GM06990 (cell line): ENCODE measurements around the gene MTUS2.

ENCODE experiments used
- DNase-seq: peaks from one replicate; pipeline ENCODE4 v3.0.0-alpha.2; 2011; ENCODE audit not compliant: insufficient read length; ENCODE audit errors: extremely low read depth
- H3K27me3 ChIP-seq: replicated peaks from 2 replicates; pipeline ENCODE4 v1.6.0; 2011; ENCODE audit warnings: low read length; ENCODE audit not compliant: control insufficient read depth, insufficient read depth
- H3K36me3 ChIP-seq: 2 replicates; pipeline ENCODE4 v1.5.1; 2011; ENCODE audit warnings: low read length; ENCODE audit not compliant: control insufficient read depth, insufficient read depth
- H3K4me3 ChIP-seq: replicated peaks from 2 replicates; pipeline ENCODE4 v1.5.1; 2011; ENCODE audit warnings: low read depth, mild to moderate bottlenecking, control low read depth, low read length
- TF ChIP-seq, protein P1 (sequence below): IDR thresholded peaks from 2 replicates; pipeline ENCODE4 v1.5.1; 2011; ENCODE audit warnings: low read length, control low read depth, mild to moderate bottlenecking, inconsistent platforms; ENCODE audit not compliant: insufficient read depth, poor library complexity, severe bottlenecking

MTUS2 gene

DNA sequence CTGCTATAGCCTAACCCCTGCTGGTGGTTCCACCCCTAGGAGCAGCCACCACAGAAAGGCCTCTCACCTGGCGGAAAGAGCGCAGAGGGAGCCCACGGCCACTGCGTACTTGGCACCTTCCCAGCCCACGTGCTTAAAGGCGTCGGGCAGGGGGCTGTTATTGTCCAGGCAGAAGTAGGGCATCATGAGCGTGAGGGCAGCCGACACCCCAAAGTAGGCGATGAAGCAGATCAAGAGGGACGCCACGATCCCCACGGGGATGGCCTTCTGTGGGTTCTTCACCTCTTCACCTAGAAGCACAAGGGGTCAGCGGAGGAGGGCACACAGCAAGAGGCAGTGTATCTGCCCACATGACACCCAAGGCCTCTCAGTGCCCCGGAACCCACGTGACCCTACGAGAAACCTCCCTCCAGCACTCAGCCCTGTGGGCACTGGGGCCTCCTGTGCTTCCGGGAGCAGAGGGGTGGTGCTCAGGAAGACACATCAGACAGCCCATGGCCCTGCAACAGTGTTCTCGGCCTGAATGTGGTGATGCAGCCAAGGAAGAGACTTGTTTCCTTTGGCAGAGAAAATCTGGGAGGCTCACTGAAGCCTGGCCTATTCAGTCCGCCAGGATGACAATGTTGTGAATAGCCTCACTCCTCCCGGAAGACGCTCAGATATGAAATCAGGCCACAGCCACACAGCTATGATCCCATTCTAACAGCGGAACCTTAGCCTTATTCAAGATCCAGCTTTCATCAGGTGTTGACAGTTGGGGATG, 703.2 kb downstream of the MTUS2 start:
- H3K4me3 ChIP-seq, result no peak overlapping the region
- peaks cover 47% of the 10 kb centered on the region for H3K36me3 ChIP-seq

GRCh38 chr13:29524176-29524575, 704.0 kb downstream of the MTUS2 start:
- TF ChIP-seq, protein P1, sequence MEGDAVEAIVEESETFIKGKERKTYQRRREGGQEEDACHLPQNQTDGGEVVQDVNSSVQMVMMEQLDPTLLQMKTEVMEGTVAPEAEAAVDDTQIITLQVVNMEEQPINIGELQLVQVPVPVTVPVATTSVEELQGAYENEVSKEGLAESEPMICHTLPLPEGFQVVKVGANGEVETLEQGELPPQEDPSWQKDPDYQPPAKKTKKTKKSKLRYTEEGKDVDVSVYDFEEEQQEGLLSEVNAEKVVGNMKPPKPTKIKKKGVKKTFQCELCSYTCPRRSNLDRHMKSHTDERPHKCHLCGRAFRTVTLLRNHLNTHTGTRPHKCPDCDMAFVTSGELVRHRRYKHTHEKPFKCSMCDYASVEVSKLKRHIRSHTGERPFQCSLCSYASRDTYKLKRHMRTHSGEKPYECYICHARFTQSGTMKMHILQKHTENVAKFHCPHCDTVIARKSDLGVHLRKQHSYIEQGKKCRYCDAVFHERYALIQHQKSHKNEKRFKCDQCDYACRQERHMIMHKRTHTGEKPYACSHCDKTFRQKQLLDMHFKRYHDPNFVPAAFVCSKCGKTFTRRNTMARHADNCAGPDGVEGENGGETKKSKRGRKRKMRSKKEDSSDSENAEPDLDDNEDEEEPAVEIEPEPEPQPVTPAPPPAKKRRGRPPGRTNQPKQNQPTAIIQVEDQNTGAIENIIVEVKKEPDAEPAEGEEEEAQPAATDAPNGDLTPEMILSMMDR, result no peak
- H3K36me3 ChIP-seq, result peaks cover 43% of the 10 kb centered on the region
- no peak overlapping the region for H3K4me3 ChIP-seq
- no peaks in the 10 kb centered on the region for H3K27me3 ChIP-seq
- DNase-seq, result no peak

More for the DNA sequence above, 703.2 kb downstream of the MTUS2 start:
- no peak for DNase-seq
- no peaks in the 10 kb centered on the region for H3K27me3 ChIP-seq
- TF ChIP-seq, protein P1, result no peak

DNA sequence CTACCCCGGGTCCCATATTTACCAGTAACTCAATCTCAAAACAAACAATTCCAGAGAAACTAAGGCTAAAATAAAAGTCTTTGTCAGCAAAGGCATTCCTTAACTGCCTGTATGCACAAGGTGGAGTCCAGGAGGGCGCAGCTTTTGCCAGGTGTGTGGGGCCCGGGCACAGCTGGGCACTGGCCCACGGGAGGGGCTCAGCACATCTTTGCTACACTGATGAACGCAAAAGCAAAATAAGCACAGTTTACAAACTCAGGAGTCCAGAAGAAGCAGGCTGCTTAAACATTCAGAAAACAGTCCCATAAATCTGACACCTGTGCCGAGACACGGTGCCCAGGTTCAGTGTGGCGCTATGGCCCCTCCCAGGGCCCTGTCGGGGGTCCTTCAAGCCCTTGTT, 704.5 kb downstream of the MTUS2 start:
- no peak overlapping the region for H3K4me3 ChIP-seq
- TF ChIP-seq, protein P1, result no peak
- DNase-seq, result no peak
- H3K36me3 ChIP-seq, result peaks cover 40% of the 10 kb centered on the region
- no peaks in the 10 kb centered on the region for H3K27me3 ChIP-seq

GRCh38 chr13:29525757-29526156, 705.6 kb downstream of the MTUS2 start:
- Histone ChIP-seq H3K27me3 (no peaks in the 10 kb centered on the region), H3K4me3 (no peak overlapping the region), H3K36me3 (peaks cover 39% of the 10 kb centered on the region)
- DNase-seq, result no peak
- TF ChIP-seq, protein P1, result no peak

GRCh38 chr13:29526741-29527140, 706.6 kb downstream of the MTUS2 start:
- no peak overlapping the region for H3K4me3 ChIP-seq
- no peaks in the 10 kb centered on the region for H3K27me3 ChIP-seq
- DNase-seq, result no peak
- TF ChIP-seq, protein P1, result no peak
- peaks cover 35% of the 10 kb centered on the region for H3K36me3 ChIP-seq

DNA sequence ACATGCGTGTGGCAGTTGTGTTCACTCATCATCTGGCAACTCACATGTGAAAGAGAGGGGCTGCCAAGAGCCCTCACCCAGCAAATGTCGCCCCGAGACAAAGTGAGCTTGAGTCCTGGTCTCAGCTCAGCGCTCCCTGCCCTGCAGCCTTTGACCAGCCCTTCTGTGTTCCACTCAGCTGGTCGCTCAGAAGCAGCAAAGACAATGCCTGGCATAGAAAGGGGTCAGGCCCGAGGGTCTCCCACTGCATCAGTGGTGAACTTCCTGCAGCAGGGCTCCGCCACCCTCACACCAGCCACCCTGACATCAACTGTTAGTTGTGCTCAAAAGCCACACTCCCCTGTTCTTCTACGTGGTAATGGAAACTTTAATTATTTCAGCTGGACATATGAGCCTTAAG, 707.4 kb downstream of the MTUS2 start:
- TF ChIP-seq, protein P1, result no peak
- H3K27me3 ChIP-seq, result no peaks in the 10 kb centered on the region
- H3K36me3 ChIP-seq, result peaks cover 35% of the 10 kb centered on the region
- DNase-seq, result no peak
- no peak overlapping the region for H3K4me3 ChIP-seq
